Hepatocyte (in vitro differentiated cells): Measurements from ENCODE around the gene PREX1. TPM values are rescaled to one million over a fixed set of nuclear protein-coding genes. Genes with fewer than 3 reads are reported as not detected.

Experiments
- DNase-seq: peaks from one replicate; pipeline ENCODE4 v3.0.0-alpha.2; 2016; ENCODE audit warnings: low spot score
- H2AFZ ChIP-seq: fragments of 200-600 bp; sonication (generic); 2 replicates; pipeline ENCODE4 v1.6.0; 2016; ENCODE audit warnings: antibody characterized with exemption, mild to moderate bottlenecking
- H3K27ac ChIP-seq: fragments of 200-600 bp; sonication (generic); 2 replicates; pipeline ENCODE4 v1.5.1; 2016; ENCODE audit warnings: mild to moderate bottlenecking
- H3K27me3 ChIP-seq: fragments of 200-600 bp; sonication (generic); 2 replicates; pipeline ENCODE4 v1.6.1; 2016
- H3K36me3 ChIP-seq: fragments of 200-600 bp; sonication (generic); replicated peaks from 2 replicates; pipeline ENCODE4 v1.5.1; 2016; ENCODE audit warnings: low read depth; ENCODE audit not compliant: insufficient read depth
- H3K4me1 ChIP-seq: fragments of 200-600 bp; sonication (generic); 2 replicates; pipeline ENCODE4 v1.5.1; 2016; ENCODE audit warnings: mild to moderate bottlenecking, moderate library complexity; ENCODE audit not compliant: insufficient read depth
- H3K4me2 ChIP-seq: fragments of 200-600 bp; sonication (generic); 2 replicates; pipeline ENCODE4 v1.6.0; 2016
- H3K4me3 ChIP-seq: fragments of 200-600 bp; sonication (generic); 2 replicates; pipeline ENCODE4 v1.5.1; 2016; ENCODE audit warnings: mild to moderate bottlenecking
- H3K79me2 ChIP-seq: fragments of 200-600 bp; sonication (generic); 2 replicates; pipeline ENCODE4 v1.6.0; 2017; ENCODE audit warnings: mild to moderate bottlenecking
- H3K9me2 ChIP-seq: fragments of 200-600 bp; sonication (generic); replicated peaks from 2 replicates; pipeline ENCODE4 v1.6.0; 2017; ENCODE audit warnings: mild to moderate bottlenecking; ENCODE audit not compliant: insufficient read depth
- H3K9me3 ChIP-seq: fragments of 200-600 bp; sonication (generic); 2 replicates; pipeline ENCODE4 v1.5.1; 2016; ENCODE audit warnings: low read depth, mild to moderate bottlenecking
- H4K20me1 ChIP-seq: fragments of 200-600 bp; sonication (generic); 2 replicates; pipeline ENCODE4 v1.6.0; 2016; ENCODE audit warnings: mild to moderate bottlenecking; ENCODE audit not compliant: insufficient read depth, poor library complexity, severe bottlenecking
- EZH2 ChIP-seq: fragments of 200-600 bp; sonication (generic); IDR thresholded peaks from 2 replicates; pipeline ENCODE4 v1.6.1; 2016; ENCODE audit warnings: antibody characterized with exemption, mild to moderate bottlenecking, borderline replicate concordance
- EZH2phosphoT487 ChIP-seq: fragments of 200-600 bp; sonication (generic); IDR thresholded peaks from one replicate; pipeline ENCODE4 v1.6.1; 2018; ENCODE audit warnings: antibody characterized with exemption, mild to moderate bottlenecking, low read depth, moderate library complexity; ENCODE audit not compliant: unreplicated experiment, severe bottlenecking
- whole genome bisulfite sequencing: methylation state at CpG from one replicate; pipeline ENCODE4 v1.1.6; 2016; ENCODE audit warnings: low lambda C conversion rate; ENCODE audit errors: missing lambda C conversion rate; 5-methylcytosine and 5-hydroxymethylcytosine counted together
- polyA plus RNA-seq: library from polyadenylated mRNA; unstranded; fragments of >200 nt; fragmentation: Nextera tagmentation; extraction: Ambion mirVana; gene quantifications from 2 replicates; pipeline ENCODE4 v1.2.1, GENCODE V29; 2016
- total RNA-seq: library from RNA; depleted of rRNA; stranded (reverse); fragments of >200 nt; gene quantifications from 2 replicates; pipeline ENCODE4 v1.2.3, GENCODE V29; 2014
- TF ChIP-seq, protein P1 (sequence below): fragments of 200-600 bp; sonication (generic); IDR thresholded peaks from 2 replicates; pipeline ENCODE4 v1.5.1; 2016; ENCODE audit warnings: antibody characterized with exemption, mild to moderate bottlenecking; ENCODE audit not compliant: poor library complexity

The PREX1 gene
- total and polyA plus RNA-seq, 2 experiments from 2014 or later = 1.8 to 2.9 TPM

DNA sequence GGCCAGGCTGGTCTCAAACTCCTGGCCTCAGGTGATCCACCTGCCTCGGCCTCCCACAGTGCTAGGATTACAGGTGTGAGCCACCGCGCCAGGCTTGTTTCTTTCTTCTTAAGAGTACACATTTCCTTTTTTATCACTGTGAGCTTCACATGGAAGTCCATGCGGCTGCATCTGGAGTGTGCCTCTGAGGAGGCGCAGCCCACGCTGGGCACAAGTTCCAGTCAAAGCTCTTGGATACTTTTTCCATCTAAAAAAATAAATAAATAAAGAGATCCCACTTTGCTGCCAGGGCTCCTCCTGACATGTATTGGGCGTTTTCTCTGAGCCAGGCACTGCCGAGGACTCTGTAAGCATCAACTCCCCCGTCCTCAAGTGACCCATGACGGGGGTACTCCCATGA, 123.0 kb downstream of the PREX1 start:
- H3K79me2 ChIP-seq = no peaks in the 10 kb centered on the region
- no peak overlapping the region for H3K4me3 ChIP-seq
- H3K9me3 ChIP-seq = no peaks in the 10 kb centered on the region
- no peaks in the 10 kb centered on the region for H3K36me3 ChIP-seq
- H2AFZ ChIP-seq = no peak overlapping the region
- no peaks in the 10 kb centered on the region for H3K27me3 ChIP-seq
- WGBS = 87% methylated on average over 10 of the region's 10 CpGs
- no peak overlapping the region for H3K4me2 ChIP-seq
- H3K9me2 ChIP-seq = no peaks in the 10 kb centered on the region
- no peaks in the 10 kb centered on the region for H4K20me1 ChIP-seq
- H3K27ac ChIP-seq = no peak overlapping the region
- DNase-seq = no peak
- peaks cover 13% of the 10 kb centered on the region for H3K4me1 ChIP-seq
- no peak for TF ChIP-seq EZH2
- no peak for TF ChIP-seq EZH2phosphoT487
- TF ChIP-seq, protein P1, sequence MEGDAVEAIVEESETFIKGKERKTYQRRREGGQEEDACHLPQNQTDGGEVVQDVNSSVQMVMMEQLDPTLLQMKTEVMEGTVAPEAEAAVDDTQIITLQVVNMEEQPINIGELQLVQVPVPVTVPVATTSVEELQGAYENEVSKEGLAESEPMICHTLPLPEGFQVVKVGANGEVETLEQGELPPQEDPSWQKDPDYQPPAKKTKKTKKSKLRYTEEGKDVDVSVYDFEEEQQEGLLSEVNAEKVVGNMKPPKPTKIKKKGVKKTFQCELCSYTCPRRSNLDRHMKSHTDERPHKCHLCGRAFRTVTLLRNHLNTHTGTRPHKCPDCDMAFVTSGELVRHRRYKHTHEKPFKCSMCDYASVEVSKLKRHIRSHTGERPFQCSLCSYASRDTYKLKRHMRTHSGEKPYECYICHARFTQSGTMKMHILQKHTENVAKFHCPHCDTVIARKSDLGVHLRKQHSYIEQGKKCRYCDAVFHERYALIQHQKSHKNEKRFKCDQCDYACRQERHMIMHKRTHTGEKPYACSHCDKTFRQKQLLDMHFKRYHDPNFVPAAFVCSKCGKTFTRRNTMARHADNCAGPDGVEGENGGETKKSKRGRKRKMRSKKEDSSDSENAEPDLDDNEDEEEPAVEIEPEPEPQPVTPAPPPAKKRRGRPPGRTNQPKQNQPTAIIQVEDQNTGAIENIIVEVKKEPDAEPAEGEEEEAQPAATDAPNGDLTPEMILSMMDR = no peak

DNA sequence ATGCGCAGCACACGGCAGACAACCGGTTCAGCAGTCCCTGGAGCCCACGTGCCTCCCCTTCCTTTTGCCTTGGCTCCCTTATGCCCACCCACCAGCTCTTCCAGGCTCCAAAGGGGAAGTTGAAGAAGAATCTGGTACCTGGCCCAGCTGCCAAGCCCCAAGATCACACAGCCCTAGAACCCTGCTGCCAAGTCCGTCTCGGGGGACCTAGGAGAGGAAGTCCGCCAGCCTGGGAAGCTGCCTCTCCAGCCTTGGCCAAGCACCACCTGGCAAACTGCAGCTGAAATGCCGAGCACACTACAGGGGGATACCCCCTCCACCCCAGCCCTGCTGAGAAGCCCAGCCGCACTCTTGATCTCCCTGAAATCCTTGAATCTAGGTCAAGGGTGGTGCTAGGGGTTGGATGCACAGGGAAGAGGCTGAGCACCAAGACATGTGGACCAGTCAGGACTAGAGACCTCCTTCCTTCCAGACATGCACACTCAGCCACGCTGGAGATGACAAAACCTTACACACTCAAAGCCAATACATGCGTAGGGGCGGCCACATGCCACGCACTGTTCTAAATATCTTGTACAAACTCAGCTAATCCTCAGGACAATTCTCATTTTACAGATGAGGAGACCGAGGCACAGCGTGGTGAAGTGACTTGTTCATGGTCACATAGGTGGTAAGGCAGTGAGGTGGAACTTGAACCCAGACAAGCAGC, 124.1 kb downstream of the PREX1 start:
- Histone ChIP-seq H3K4me3 (no peak overlapping the region), H3K27ac (no peak overlapping the region), H3K36me3 (no peaks in the 10 kb centered on the region), H3K79me2 (no peaks in the 10 kb centered on the region), H3K4me2 (no peak overlapping the region), H3K9me3 (no peaks in the 10 kb centered on the region), H2AFZ (no peak overlapping the region), H4K20me1 (no peaks in the 10 kb centered on the region), H3K4me1 (peaks cover 14% of the 10 kb centered on the region), H3K9me2 (no peaks in the 10 kb centered on the region), H3K27me3 (no peaks in the 10 kb centered on the region)
- DNase-seq = no peak
- WGBS = 93% methylated on average over 15 of the region's 15 CpGs
- TF ChIP-seq EZH2 (no peak), EZH2phosphoT487 (no peak)
- TF ChIP-seq, protein P1 = no peak

DNA sequence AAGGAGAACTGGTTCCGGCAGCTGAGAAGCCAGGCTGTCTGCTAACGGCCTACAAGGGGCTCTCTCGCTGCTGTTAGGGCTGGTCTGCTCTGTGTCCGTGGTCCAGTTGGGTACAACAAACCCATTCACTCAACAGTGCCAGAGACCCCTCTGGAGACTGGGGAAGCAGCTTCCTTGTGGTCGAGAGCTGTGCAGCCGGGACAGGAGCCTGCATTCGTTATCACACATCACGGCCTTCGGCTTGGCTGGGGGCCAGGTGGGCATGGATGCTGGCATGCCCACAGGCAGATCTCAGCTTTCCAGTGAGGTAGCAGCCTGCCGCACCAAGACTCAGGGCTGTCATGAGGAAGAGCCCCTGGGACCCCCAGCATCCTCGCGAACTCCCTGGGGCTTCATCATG, 124.7 kb downstream of the PREX1 start:
- Histone ChIP-seq H3K36me3 (no peaks in the 10 kb centered on the region), H4K20me1 (no peaks in the 10 kb centered on the region), H3K9me2 (no peaks in the 10 kb centered on the region), H3K27ac (no peak overlapping the region), H3K79me2 (no peaks in the 10 kb centered on the region), H3K27me3 (no peaks in the 10 kb centered on the region), H3K4me2 (no peak overlapping the region), H3K4me1 (peaks cover 19% of the 10 kb centered on the region), H3K4me3 (no peak overlapping the region), H3K9me3 (no peaks in the 10 kb centered on the region), H2AFZ (no peak overlapping the region)
- no peak for DNase-seq
- TF ChIP-seq, protein P1 = no peak
- no peak for TF ChIP-seq EZH2
- WGBS = 89% methylated on average over 12 of the region's 12 CpGs
